BJ (cell line): ENCODE data around the gene INHA. TPM values are rescaled to one million over a fixed set of nuclear protein-coding genes. Genes with fewer than 3 reads are reported as not detected.

Source experiments
- CTCF ChIA-PET: fragments of 350-600 bp; formaldehyde crosslinking; extraction: SDS; loops from one replicate; lab custom pipeline; 2021; ENCODE audit warnings: antibody characterized with exemption, inconsistent platforms; lab: Yijun Ruan, JAX
- POLR2A ChIA-PET: fragments of 300-600 bp; sonication (Branson Sonifier 250); formaldehyde crosslinking; extraction: SDS; loops from one replicate; lab custom pipeline; 2021; ENCODE audit warnings: antibody characterized with exemption; lab: Charles Lee
- DNase-seq: peaks from one replicate; pipeline ENCODE4 v3.0.0-alpha.2; 2011; ENCODE audit warnings: low read depth
- H3K27me3 ChIP-seq: 2 replicates; pipeline ENCODE4 v1.6.0; 2011; ENCODE audit warnings: low read length; ENCODE audit not compliant: control insufficient read depth, insufficient read depth
- H3K36me3 ChIP-seq: 2 replicates; pipeline ENCODE4 v1.5.1; 2011; ENCODE audit warnings: low read length; ENCODE audit not compliant: control insufficient read depth, insufficient read depth
- H3K4me3 ChIP-seq: 2 replicates; pipeline ENCODE4 v1.5.1; 2011; ENCODE audit warnings: low read depth, mild to moderate bottlenecking, control low read depth, low read length
- polyA plus RNA-seq: library from polyadenylated mRNA; depleted of rRNA; stranded (reverse); fragments of >200 nt; gene quantifications from 2 replicates; pipeline ENCODE4 v1.2.3, GENCODE V29; 2011
- TF ChIP-seq, protein P1 (sequence below): IDR thresholded peaks from 2 replicates; pipeline ENCODE4 v1.5.1; 2011; ENCODE audit warnings: low read depth, mild to moderate bottlenecking, control low read depth, inconsistent platforms, low read length, moderate library complexity; ENCODE audit not compliant: insufficient read depth

Gene INHA
- polyA plus RNA-seq, 1 experiment = 1.5 TPM

DNA sequence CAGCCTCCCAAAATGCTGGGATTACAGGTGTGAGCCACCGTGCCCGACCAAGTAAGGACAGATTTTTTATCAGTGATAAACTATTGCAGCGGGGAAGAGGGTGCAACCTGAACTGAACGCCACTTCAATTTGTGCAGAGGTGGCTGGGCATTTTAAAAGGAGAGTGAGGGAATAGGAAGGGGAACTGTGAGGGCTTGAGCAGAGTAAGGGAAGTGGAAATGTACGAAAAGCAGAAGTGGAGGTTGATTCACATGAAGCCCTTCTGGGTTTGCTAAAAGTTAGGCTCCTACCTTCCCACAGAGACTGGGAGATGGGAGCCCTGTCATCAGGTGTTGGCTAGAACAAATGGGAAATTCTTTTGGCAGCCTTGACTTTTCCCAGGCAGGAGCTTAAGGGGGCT, 31.7 kb downstream of the INHA start:
- TF ChIP-seq, protein P1, sequence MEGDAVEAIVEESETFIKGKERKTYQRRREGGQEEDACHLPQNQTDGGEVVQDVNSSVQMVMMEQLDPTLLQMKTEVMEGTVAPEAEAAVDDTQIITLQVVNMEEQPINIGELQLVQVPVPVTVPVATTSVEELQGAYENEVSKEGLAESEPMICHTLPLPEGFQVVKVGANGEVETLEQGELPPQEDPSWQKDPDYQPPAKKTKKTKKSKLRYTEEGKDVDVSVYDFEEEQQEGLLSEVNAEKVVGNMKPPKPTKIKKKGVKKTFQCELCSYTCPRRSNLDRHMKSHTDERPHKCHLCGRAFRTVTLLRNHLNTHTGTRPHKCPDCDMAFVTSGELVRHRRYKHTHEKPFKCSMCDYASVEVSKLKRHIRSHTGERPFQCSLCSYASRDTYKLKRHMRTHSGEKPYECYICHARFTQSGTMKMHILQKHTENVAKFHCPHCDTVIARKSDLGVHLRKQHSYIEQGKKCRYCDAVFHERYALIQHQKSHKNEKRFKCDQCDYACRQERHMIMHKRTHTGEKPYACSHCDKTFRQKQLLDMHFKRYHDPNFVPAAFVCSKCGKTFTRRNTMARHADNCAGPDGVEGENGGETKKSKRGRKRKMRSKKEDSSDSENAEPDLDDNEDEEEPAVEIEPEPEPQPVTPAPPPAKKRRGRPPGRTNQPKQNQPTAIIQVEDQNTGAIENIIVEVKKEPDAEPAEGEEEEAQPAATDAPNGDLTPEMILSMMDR = no peak
- H3K36me3 ChIP-seq = peaks cover 34% of the 10 kb centered on the region
- H3K4me3 ChIP-seq = no peak overlapping the region
- H3K27me3 ChIP-seq = no peaks in the 10 kb centered on the region
- ChIA-PET CTCF (interaction anchor here (1.5 to 1.6 kb wide), 2 partner anchors 43 kb away, joined by 3 read pairs; no protein-coding TSS in a partner anchor), POLR2A (no interaction called here)
- no peak for DNase-seq

DNA sequence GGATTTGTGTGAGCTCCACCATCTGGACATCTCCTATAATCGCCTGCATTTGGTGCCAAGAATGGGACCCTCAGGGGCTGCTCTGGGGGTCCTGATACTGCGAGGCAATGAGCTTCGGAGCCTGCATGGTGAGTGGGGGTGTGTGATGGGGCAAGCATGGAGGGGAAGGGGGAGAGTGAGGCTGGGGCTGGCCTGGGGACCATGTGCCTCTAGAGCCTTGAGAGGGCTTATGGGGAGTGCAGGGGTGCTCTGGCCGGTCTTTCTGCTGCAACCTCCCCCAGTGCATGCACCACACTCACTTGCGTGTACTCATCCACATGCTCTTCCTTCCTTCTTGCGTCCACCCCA, 33.5 kb downstream of the INHA start:
- ChIA-PET POLR2A (no interaction called here), CTCF (interaction anchor here (1.0 to 1.6 kb wide), 2 partner anchors 10 to 45 kb away, joined by 3 to 4 read pairs; no protein-coding TSS in a partner anchor)
- H3K36me3 ChIP-seq = peaks cover 38% of the 10 kb centered on the region
- no peak for DNase-seq
- TF ChIP-seq, protein P1 = no peak
- H3K27me3 ChIP-seq = no peaks in the 10 kb centered on the region
- no peak overlapping the region for H3K4me3 ChIP-seq

DNA sequence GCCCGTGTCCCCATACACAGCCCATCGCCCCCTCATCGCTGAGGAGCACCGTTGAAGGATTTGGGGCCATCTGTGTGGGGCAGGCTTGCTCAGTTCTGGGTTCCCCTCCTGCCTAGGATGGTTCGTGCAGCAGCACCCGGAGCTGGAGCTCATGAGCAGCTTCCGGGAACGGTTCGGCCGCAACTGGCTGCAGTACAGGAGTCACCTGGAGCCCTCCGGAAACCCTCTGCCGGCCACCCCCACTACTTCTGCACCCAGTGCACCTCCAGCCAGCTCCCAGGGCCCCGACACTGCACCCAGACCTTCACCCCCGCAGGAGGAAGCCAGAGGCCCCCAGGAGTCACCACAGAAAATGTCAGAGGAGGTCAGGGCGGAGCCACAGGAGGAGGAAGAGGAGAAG, 35.8 kb downstream of the INHA start:
- no peak overlapping the region for H3K4me3 ChIP-seq
- DNase-seq = no peak
- POLR2A ChIA-PET = no interaction called here
- H3K27me3 ChIP-seq = no peaks in the 10 kb centered on the region
- TF ChIP-seq, protein P1 = no peak
- CTCF ChIA-PET = no interaction called here
- H3K36me3 ChIP-seq = peaks cover 31% of the 10 kb centered on the region

GRCh38 chr2:219608399-219608964, 36.4 kb downstream of the INHA start:
- TF ChIP-seq, protein P1 = no peak
- no peak for DNase-seq
- no peak overlapping the region for H3K4me3 ChIP-seq
- ChIA-PET CTCF (interaction anchor here (0.7 kb wide), 1 partner anchor 34 kb away, joined by 3 read pairs; no protein-coding TSS in a partner anchor), POLR2A (no interaction called here)
- H3K36me3 ChIP-seq = peaks cover 31% of the 10 kb centered on the region
- H3K27me3 ChIP-seq = no peaks in the 10 kb centered on the region

DNA sequence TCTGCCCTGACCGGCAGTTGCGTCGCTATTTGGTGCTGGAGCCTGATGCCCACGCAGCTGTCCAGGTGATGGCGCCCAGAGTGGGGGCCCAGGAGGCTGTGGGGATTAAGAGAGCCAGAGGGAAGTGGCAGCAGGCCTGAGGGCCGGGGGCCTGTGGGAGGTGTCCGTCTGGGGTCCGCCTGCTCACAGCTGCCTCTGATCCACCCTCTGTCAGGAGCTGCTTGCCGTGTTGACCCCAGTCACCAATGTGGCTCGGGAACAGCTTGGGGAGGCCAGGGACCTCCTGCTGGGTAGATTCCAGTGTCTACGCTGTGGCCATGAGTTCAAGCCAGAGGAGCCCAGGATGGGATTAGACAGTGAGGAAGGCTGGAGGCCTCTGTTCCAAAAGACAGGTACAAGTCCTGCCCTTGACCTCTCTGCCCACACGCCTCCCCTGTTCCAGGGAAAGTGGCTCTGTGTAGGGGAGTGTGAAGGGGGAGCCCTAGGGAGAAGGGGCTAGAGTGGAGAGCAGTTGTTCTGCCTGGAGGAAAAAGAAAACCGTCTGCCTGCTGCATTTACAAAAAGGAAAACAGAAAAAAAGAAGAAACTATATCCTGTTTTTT, 37.1 kb downstream of the INHA start:
- Histone ChIP-seq H3K27me3 (no peaks in the 10 kb centered on the region), H3K36me3 (peaks cover 33% of the 10 kb centered on the region), H3K4me3 (no peak overlapping the region)
- DNase-seq = no peak
- ChIA-PET CTCF (interaction anchor here (0.7 kb wide), 1 partner anchor 34 kb away, joined by 3 read pairs; no protein-coding TSS in a partner anchor), POLR2A (no interaction called here)
- TF ChIP-seq, protein P1 = no peak
